Karpas-422 (cell line): ENCODE measurements around the gene GLT1D1. TPM values are rescaled to one million over a fixed set of nuclear protein-coding genes. Genes with fewer than 3 reads are reported as not detected.

ENCODE experiments used
- total RNA-seq: library from RNA; depleted of rRNA; stranded (reverse); fragments of >200 nt; shearing (Covaris generic); gene quantifications from 2 replicates; pipeline ENCODE4 v1.2.3, GENCODE V29; 2014; ENCODE audit warnings: low replicate concordance; rRNA removed

The GLT1D1 gene
- total RNA-seq, 1 experiment from 2014 or later = not detected

Other genes with a start within 250 kb of the GLT1D1 start
- 29.0 and 32.1 TPM in 2 replicates for gene SLC15A4, start 29.5 kb upstream of the GLT1D1 start, total RNA-seq